ENCODE measurements around the gene VSTM1.

The VSTM1 gene

DNA sequence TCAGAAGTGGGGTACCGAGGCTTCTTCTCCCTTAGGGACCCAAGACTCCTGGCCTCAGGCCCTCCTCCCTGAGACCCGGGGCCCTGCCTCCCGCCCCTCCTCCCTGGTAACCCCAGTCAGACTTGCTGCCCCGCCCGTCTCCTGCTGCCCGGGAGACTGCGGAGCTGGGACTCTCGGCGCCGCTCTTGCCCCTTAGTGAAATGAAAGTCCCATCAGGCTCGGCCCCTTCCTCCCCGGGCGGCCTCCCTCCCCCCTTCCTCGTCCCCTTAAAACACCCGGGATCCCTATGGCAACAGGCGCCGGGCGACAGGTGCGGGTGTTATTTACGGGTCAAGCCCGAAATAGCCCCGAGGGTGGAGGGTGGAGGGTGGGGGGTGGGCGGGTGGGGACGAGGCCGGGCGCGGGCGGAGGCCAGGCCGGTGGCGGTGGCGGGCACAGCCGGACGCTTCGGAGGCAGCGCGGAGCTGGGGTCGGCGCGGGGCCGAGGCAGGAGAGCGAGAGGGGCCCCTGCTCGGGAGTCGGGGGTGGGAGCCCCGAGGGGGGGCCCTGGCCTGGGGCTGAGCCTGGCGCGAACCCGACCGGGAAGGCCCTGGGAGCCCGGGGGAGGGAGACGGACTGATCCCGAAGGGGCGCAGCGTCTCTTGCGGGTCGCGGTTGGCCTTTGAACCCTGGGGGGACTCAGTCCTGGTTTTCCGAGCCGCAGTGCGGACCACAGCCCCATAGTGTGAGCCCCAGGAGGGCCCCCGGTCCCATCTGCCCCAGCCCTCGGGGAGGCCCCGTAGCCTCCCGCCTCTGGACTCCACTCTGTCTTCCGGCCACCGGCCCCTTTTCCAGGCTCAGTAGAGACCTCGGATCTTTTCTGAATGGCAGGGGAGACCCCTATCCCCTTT lies 72.2 kb downstream of the VSTM1 start, which contains the start of gene CACNG6:
Gene CACNG6, plus strand, starts transcription at position 414 of the 890 bp plus-strand sequence. CDS start 1,241 bp downstream, outside the sequence.
- no peak for DNase-seq
- TF ChIP-seq, protein P1, sequence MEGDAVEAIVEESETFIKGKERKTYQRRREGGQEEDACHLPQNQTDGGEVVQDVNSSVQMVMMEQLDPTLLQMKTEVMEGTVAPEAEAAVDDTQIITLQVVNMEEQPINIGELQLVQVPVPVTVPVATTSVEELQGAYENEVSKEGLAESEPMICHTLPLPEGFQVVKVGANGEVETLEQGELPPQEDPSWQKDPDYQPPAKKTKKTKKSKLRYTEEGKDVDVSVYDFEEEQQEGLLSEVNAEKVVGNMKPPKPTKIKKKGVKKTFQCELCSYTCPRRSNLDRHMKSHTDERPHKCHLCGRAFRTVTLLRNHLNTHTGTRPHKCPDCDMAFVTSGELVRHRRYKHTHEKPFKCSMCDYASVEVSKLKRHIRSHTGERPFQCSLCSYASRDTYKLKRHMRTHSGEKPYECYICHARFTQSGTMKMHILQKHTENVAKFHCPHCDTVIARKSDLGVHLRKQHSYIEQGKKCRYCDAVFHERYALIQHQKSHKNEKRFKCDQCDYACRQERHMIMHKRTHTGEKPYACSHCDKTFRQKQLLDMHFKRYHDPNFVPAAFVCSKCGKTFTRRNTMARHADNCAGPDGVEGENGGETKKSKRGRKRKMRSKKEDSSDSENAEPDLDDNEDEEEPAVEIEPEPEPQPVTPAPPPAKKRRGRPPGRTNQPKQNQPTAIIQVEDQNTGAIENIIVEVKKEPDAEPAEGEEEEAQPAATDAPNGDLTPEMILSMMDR (IDR thresholded peaks at IDR 0.05; ENCODE audit: borderline replicate concordance, extremely low read depth, low read length, poor library complexity, severe bottlenecking), result no peak
- no peak for TF ChIP-seq EZH2 (IDR thresholded peaks at IDR 0.05; ENCODE audit: borderline replicate concordance, low read depth, low read length, severe bottlenecking)
- no peaks in the 10 kb centered on the region for H3K27me3 ChIP-seq (ENCODE audit: insufficient read depth, low read length, poor library complexity)
- H3K4me3 ChIP-seq (ENCODE audit: low read depth in 1 of 2, low read length in 2 of 2), result no peak within 1 kb of the TSS
- H2AFZ ChIP-seq (ENCODE audit: low read depth, low read length), result no peak within 1 kb of the TSS
- H3K4me2 ChIP-seq (ENCODE audit: insufficient read depth, low read length), result no peak within 1 kb of the TSS
- H3K27ac ChIP-seq (ENCODE audit: low read length), result no peak within 1 kb of the TSS
- no peaks in the 10 kb centered on the region for H3K9me3 ChIP-seq (ENCODE audit: insufficient read depth, low read length, severe bottlenecking)
- no peaks in the 10 kb centered on the region for H3K79me2 ChIP-seq (ENCODE audit: insufficient read depth, low read length)
- no peak within 1 kb of the TSS for H3K9ac ChIP-seq (ENCODE audit: low read depth, low read length)
- ATAC-seq (ENCODE audit: insufficient read depth, low read depth), result no peak
- no peaks in the 10 kb centered on the region for H4K20me1 ChIP-seq (ENCODE audit: insufficient read depth, low read length)
- no peaks in the 10 kb centered on the region for H3K4me1 ChIP-seq (ENCODE audit: insufficient read depth, low read length)
- no peaks in the 10 kb centered on the region for H3K36me3 ChIP-seq (ENCODE audit: insufficient read depth, low read length)

All from DND-41 (cell line).